Ureter (tissue), 1 donor: ENCODE data around the gene PSME4. TPM values are rescaled to one million over a fixed set of nuclear protein-coding genes. Genes with fewer than 3 reads are reported as not detected.
"Not testable (repeated sequence)": the region's sequence is repeated elsewhere in the genome, so short reads cannot be mapped to it uniquely, and the experiment has no call there.

Source experiments
- DNase-seq: peaks from one replicate; pipeline ENCODE4 v3.0.0-alpha.2; 2020; ENCODE audit warnings: low spot score
- total RNA-seq: library from RNA; stranded (reverse); gene quantifications from one replicate; pipeline ENCODE4 v1.2.4, GENCODE V29; 2023
- donor health status: DM: yes; HTN: yes; CAD: no.

PSME4 gene
- total RNA-seq, 1 donor from 2014 or later, result 92.3 TPM

- DNase-seq, result no peak
Observed at GRCh38 chr2:53964987-53965687, 5.7 kb downstream of the PSME4 start.

DNA sequence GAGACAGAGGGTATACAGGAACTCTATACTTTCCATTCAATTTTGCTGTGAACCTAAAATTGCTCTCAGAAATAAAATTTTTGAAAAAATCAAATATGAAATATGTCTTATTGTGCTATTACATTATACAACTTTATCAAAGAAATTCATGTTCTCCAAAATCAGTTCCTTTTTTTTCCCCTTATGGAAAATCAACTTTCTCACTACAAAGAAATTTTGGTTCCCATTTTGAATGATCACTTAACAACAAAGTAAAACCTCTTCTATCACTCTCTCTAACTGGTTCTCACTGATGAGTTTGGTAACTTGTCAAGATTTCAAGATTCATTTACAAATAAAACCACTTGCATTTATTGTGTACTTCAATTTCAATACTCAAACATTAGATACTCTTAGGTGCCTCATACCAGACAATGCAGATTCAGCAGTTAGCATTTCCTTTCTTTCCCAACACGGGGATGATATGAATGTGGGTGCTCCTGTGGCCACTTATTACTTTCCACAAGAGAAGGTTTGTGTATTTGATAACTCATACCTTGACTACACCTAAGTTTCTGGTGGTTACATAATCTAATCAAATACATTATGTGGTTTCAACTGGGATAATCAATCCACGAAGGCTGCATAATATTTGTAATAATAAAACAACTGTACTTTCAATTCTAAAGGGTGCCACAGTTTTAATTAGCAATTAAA is 6.4 kb downstream of the PSME4 start:
- no peak for DNase-seq

GRCh38 chr2:53961478-53962216 is 9.1 kb downstream of the PSME4 start:
- DNase-seq, result not testable (repeated sequence)

GRCh38 chr2:53960476-53960875 is 10.3 kb downstream of the PSME4 start:
- DNase-seq, result no peak

- DNase-seq, result no peak
Observed at GRCh38 chr2:53958443-53958842, 12.3 kb downstream of the PSME4 start.

GRCh38 chr2:53952519-53952918 is 18.3 kb downstream of the PSME4 start:
- DNase-seq, result no peak

DNA sequence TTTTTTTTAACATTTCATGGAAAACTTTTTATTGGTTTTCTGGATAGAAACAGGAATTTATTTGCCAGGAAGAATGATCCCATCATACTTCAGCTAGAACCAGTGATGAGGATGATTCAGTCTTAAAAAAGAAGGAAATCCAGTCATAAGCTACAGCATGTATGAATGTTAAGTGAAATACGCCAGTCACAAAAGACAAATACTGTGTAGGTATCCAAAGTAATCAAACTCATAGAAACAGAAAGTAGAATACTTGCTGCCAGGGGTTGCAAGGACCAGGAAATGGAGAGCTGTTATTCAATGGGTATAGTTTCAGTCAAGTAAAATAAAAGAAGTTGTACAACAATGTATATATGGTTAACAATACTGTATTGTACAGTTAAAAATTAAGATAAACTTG is 21.3 kb downstream of the PSME4 start:
- no peak for DNase-seq

GRCh38 chr2:53945538-53945937 is 25.3 kb downstream of the PSME4 start:
- DNase-seq, result no peak

GRCh38 chr2:53944542-53944941 is 26.3 kb downstream of the PSME4 start:
- DNase-seq, result no peak

GRCh38 chr2:53942280-53942679 is 28.5 kb downstream of the PSME4 start:
- DNase-seq, result no peak

GRCh38 chr2:53941749-53942148 is 29.0 kb downstream of the PSME4 start:
- no peak for DNase-seq

DNA sequence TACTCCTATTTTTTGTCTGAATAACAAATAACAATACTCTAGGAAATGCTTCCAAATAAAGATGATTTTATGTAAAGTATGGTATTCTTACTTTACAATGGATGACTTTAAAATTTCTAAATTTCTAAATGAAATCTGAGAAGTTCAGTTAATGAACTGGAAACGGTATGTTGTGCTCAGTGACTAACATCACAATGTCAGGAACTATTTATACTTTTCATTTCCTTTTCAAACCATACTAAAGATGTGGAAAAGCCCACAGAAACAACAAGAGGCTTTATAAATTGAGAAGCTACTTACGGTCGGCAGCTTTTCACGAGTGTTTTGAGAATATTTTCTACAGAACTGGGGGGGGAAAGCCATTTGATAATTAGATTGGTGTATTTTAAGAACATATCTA is 31.1 kb downstream of the PSME4 start:
- no peak for DNase-seq

- DNase-seq, result no peak
Observed at GRCh38 chr2:53938904-53939303, 31.9 kb downstream of the PSME4 start.

GRCh38 chr2:53933329-53933728 is 37.5 kb downstream of the PSME4 start:
- DNase-seq, result no peak

- not testable (repeated sequence) for DNase-seq
Observed at GRCh38 chr2:53926321-53926720, 44.5 kb downstream of the PSME4 start.

DNA sequence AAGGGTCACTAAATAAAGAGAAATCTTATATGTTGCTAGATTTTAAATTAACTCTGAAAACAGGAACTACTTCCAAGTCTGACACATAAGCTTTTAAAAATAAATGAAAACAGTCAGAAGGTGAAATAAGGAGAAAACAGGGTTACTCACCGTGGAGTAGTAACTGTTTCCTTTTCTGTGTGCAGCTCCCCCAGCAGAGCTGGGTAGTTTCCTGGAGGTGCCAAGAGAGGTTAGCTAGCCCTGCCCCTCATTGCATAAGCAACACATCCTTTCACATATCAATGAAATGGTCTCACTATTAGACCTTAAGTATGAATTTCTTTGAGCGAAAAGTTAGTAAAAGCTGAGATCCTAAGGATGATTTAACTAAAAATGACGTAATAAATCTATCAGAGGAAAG is 57.1 kb downstream of the PSME4 start:
- no peak for DNase-seq

GRCh38 chr2:53911434-53912189 is 59.2 kb downstream of the PSME4 start:
- no peak for DNase-seq

GRCh38 chr2:53907582-53907981 is 63.2 kb downstream of the PSME4 start:
- no peak for DNase-seq

GRCh38 chr2:53905396-53905795 is 65.4 kb downstream of the PSME4 start:
- no peak for DNase-seq

DNA sequence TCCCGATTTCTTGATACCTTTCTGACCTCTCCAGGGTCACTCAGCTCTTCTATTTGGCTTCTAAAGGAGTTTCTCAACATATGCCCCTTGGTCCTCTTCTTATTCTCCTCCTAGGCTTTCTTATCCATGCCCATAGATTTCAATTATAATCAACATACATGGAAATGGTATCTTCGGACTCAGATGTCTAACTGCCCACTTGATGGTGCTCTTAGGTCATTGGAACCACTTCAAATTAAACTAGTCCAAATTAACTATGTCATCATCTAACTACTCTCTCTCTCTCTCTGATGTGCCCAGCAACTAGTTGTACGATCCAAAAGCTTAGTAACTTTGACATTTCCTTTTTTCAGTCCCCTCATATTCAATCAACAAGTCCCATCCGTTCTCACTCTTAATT is 67.8 kb downstream of the PSME4 start:
- no peak for DNase-seq

DNA sequence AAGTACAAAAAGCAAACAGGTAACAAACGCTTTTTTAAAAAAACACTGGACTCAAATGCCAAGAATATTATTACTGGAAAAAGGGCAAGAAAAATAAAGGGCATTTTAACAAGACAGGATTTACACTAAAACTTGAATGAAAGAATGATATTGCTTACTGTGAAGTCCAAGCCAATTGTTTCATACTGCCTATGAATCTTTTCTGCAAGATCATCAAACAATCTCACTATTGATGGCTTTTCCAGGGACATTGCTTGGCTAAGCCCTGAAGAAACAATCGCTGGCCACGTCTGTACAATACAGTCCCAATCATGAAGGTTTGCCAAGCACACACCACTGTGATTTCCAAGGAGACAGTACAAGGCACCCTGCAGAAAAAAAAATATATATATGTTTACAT is 69.6 kb downstream of the PSME4 start:
- no peak for DNase-seq

- DNase-seq, result no peak
Observed at GRCh38 chr2:53896864-53897263, 73.9 kb downstream of the PSME4 start.
